Middle frontal gyrus (tissue), 1 donor: ENCODE measurements around the gene KIF5B.

Source experiments
- DNase-seq: peaks from one replicate; pipeline ENCODE4 v3.0.0-alpha.2; 2015; ENCODE audit warnings: low spot score; ENCODE audit errors: extremely low spot score

The KIF5B gene

DNA sequence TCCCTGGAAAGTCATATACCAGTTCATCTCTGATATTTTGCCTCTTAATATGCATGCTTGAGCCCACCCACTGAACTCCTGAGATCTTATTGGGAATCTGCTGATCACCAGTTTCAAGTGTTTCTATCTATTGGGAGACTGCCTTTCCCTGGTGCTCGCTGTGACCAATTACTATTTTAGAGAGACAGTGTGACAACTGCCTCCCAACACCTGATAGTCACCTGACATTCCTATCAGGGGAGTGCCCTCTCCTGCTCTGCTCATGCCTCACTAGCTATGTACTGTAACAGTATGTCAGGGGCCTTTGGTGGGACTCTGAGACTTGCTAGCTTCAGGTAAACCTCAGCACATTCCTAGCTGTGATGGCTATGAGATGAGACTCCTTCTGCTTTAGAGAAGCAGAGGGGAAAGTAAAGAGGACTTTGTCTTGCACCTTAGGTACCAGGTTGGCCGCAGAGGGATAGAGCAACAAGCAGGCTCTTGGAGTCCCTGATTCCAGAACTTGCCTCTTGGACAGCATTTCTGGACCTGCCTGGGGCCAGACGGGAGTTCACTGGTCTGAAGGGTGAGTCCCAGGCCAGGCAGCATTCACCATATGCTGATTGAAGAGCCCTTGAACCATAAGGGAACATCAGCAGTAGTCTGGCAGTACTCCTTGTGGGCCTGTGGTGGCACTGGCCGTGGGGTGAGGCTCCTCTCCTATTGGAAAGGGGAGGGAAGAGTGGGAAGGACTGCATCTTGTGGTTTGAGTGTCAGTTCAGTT, 93.2 kb downstream of the KIF5B start:
- no peak for DNase-seq

DNA sequence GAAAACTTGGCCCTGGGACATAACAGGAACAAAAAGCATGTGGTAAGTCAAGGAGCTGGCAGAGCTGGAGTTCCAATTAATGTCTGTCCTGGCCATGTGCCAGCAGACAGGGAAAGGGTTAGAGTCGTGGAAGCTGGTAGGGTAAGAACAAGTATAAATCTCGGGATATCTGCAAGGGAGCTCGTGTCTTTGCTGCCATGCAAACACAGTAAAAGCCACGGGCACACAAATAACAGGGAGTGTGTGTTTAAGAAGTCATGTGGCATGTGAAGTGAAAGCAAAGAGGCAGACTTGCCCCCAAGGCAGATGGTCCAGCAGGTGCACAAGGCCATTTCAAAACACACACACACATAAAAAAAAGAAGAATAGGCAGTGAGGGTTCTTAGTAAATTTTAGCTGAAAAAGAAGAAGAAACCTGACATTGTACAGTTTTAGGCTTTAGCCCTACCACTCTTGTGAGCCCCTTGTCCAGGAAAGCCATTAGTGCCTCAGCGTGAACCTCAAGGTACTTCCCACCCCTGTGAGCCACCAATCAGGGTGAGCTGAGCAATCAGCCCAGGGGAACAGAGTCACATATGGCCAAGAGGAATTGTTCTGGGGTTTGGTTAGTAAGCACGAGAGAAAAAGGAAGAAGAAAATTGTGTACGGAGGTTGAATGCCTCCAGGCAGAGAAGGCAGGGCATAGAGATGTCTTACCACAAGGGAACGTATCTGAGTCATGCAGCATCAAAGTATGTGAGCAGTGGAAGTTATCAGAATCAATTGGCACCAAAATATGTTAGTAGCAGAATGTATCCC, 94.7 kb downstream of the KIF5B start:
- no peak for DNase-seq

DNA sequence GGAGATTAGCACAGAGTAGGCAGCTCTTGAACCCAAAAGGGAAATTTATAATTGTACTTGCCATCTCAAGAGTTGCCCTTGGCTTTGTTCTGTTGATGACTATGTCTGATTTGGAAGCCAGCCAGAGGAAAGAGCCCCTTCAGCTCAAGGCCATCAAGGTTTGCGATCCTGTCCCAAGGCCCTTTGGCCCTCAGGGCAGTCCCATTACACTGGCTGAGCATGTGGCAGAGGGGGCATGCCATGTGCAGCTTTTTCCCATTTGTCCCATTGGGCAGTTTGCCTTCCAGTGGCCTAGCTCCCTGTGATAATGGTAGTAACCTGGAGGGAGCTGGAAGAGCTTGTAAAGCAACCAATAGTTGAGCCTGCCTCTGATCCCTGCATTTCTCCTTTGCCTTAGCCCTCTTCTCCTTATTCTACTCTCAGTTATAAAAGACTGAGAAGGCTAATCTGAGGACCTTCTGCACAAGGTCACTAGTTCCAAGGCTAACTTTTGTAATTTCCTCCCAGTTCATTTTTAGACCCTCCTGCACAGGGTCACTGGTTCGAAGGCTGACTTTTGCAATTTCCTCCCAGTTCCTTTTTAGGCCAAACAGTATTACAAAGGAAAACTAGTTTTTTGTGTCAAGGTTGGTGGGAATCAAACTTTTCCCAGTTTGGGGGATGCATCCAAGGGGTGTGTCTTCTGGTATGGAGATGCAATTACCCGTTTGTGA, 96.6 kb downstream of the KIF5B start:
- DNase-seq: no peak
